Heart right ventricle (tissue), 16 donors: ENCODE results near the gene OR51G2. TPM values are rescaled to one million over a fixed set of nuclear protein-coding genes. Genes with fewer than 3 reads are reported as not detected.

Source experiments
- ATAC-seq, 8 donors: fragments of 200-7000 bp; cut with Tn5 transposase; one replicate each; pipeline ENCODE4 v1.9.1; 2020; ENCODE audit warnings: mild to moderate bottlenecking in 8 of 8, moderate library complexity in 8 of 8, moderate number of reproducible peaks in 1 of 8
- DNase-seq, 2 donors: peaks; one replicate each; pipeline ENCODE4 v3.0.0-alpha.2; 2020
- H3K27ac ChIP-seq, 10 donors: fragments of 200-600 bp; sonication (generic) in 2 of 10; one replicate each; pipeline versions ENCODE4 v1.5.0 to v1.8.0; 2020 to 2022; ENCODE audit warnings: mild to moderate bottlenecking in 3 of 10
- H3K27me3 ChIP-seq, 7 donors: fragments of 200-600 bp; one replicate each; pipeline ENCODE4 v1.8.0; 2021 to 2022; ENCODE audit warnings: mild to moderate bottlenecking in 2 of 7
- H3K36me3 ChIP-seq, 9 donors: fragments of 200-600 bp; sonication (generic) in 1 of 9; one replicate each; pipeline versions ENCODE4 v1.5.0 to v1.8.0; 2020 to 2022; ENCODE audit warnings: mild to moderate bottlenecking in 2 of 9
- H3K4me1 ChIP-seq, 9 donors: fragments of 200-600 bp; sonication (generic) in 1 of 9; one replicate each; pipeline versions ENCODE4 v1.5.0 to v1.8.0; 2020 to 2022; ENCODE audit warnings: mild to moderate bottlenecking in 4 of 9
- H3K4me3 ChIP-seq, 10 donors: fragments of 200-600 bp; sonication (generic) in 2 of 10; one replicate each; pipeline versions ENCODE4 v1.5.0 to v1.8.0; 2020 to 2022; ENCODE audit warnings: mild to moderate bottlenecking in 7 of 10, moderate library complexity in 2 of 10
- H3K9me3 ChIP-seq, 11 donors: fragments of 200-600 bp in 10 of 11; sonication (generic) in 2 of 11; one replicate each; pipeline versions ENCODE4 v1.5.0 to v1.8.0; 2013 to 2022; ENCODE audit warnings: mild to moderate bottlenecking in 2 of 11, control low read depth in 1 of 11, moderate library complexity in 1 of 11
- WGBS, 2 donors: extraction: QIAGEN DNeasy Blood & Tissue Kit; methylation state at CpG; one replicate each; pipeline ENCODE4 v1.1.7; 2013; ENCODE audit warnings: inconsistent platforms in 1 of 2; 5-methylcytosine and 5-hydroxymethylcytosine counted together
- intact Hi-C, 10 donors: fragments of 100-400 bp; cut with DNase I; formaldehyde crosslinking; loops; one replicate each; pipeline versions ENCODE4 v1.11.1 to v1.14.2; 2022
- polyA plus RNA-seq, 2 donors: library from polyadenylated mRNA; stranded (reverse); fragments of 200-250 nt; gene quantifications; one replicate each; pipeline ENCODE4 v1.2.3, GENCODE V29; 2013
- total RNA-seq, 10 donors: library from RNA; stranded (reverse); fragmentation: NEBNext Ultra II Directional in 3 of 10; extraction: Animal tissue kit (Norgen Biotek cat#: 25700) in 3 of 10; gene quantifications; one replicate each; pipeline versions ENCODE4 v1.2.1 to v1.2.4, GENCODE V29; 2021 to 2023
- TF ChIP-seq, protein P1 (sequence below), 9 donors: fragments of 200-600 bp; sonication (generic) in 2 of 9; IDR thresholded peaks; one replicate each; pipeline versions ENCODE4 v1.5.0 to v1.8.0; 2021 to 2022; ENCODE audit warnings: antibody characterized with exemption in 9 of 9, mild to moderate bottlenecking in 5 of 9, moderate library complexity in 1 of 9
- donor health status: Arrhythmogenic right ventricular cardiomyopathy.
- donor health status: ischemic (EF 13 %, LVEDD 7.1; RV severe dilation, severe dysfunction).
- donor health status: healthy with polysubstance abuse.
- donor health status: DM: no; HTN: yes; CAD: no.
- donor health status: DM: no; HTN: no; CAD: no.
- donor health status: ischemic (EF 25% LVEDD 6.9; RV normal size, moderate dysfunction).
- donor health status: ischemic (EF 25% LVEDD 5.7; RV mildly dilated, moderate dysfunction).
- donor health status: healthy.
- donor health status: DM: yes; HTN: yes; CAD: no.
- donor health status: Ischemic cardiomyopathy.
- donor health status: ischemic (EF 35%, LVEDD 5.7; RV mildly dilated, moderate dysfunction).
- donor health status: nonischemic (EF 11% LVEDD 7.7; RV severe dilation, severe dysfunction).
- donor health status: DM: yes; HTN: yes; CAD: no.
- donor health status: PGD.
- donor health status: ischemic (EF 29% LVEDD 5.4; RV normal size, mild dysfunction).
- donor health status: nonischemic (EF 23%, LVEDD 6.1; RV moderate dilation, normal function).

The OR51G2 gene
- total and polyA plus RNA-seq, 12 donors: not detected

- Histone ChIP-seq H3K9me3 (no peaks in the 10 kb centered on the region), H3K4me1 (no peaks in the 10 kb centered on the region), H3K36me3 (no peaks in the 10 kb centered on the region), H3K27me3 (no peaks in the 10 kb centered on the region), H3K4me3 (no peak within 1 kb of the TSS), H3K27ac (no peak within 1 kb of the TSS)
- TF ChIP-seq, protein P1, sequence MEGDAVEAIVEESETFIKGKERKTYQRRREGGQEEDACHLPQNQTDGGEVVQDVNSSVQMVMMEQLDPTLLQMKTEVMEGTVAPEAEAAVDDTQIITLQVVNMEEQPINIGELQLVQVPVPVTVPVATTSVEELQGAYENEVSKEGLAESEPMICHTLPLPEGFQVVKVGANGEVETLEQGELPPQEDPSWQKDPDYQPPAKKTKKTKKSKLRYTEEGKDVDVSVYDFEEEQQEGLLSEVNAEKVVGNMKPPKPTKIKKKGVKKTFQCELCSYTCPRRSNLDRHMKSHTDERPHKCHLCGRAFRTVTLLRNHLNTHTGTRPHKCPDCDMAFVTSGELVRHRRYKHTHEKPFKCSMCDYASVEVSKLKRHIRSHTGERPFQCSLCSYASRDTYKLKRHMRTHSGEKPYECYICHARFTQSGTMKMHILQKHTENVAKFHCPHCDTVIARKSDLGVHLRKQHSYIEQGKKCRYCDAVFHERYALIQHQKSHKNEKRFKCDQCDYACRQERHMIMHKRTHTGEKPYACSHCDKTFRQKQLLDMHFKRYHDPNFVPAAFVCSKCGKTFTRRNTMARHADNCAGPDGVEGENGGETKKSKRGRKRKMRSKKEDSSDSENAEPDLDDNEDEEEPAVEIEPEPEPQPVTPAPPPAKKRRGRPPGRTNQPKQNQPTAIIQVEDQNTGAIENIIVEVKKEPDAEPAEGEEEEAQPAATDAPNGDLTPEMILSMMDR (IDR thresholded peaks at IDR 0.05): no peak
- intact Hi-C loops: no loop called here
- no peak for ATAC-seq
- DNase-seq: no peak
These were observed 28.4 kb upstream of the OR51G2 start, which contains the start of gene OR51A4 for GRCh38 chr11:4947505-4947904. Gene OR51A4 (minus strand): TSS chr11:4947605. CDS start chr11:4947100, 505 bp downstream.

DNA sequence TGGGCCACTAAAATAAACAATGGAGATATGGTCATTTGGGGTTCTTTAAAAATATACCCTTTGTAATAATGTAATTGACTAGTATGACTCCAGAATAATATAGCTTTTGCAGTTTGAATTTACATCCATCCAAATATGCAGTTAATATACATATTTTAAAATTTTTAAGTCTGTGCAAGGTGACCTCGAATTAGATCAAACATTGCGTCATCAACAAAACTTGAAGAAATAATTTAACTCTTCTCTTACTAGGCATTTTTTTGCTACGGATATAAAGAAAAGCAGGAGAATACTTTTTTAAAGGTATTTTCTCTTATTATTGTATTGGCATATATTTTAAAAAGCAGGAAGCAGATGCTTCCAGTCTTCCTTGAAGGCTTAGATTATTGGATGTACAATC lies 17.6 kb upstream of the OR51G2 start:
- DNase-seq: no peak
- no peak overlapping the region for H3K4me3 ChIP-seq
- no peaks in the 10 kb centered on the region for H3K4me1 ChIP-seq
- H3K36me3 ChIP-seq: no peaks in the 10 kb centered on the region
- ATAC-seq: no peak
- H3K9me3 ChIP-seq: peaks cover 0 to 4% (median 0%) of the 10 kb centered on the region in 11 donors
- no peak overlapping the region for H3K27ac ChIP-seq
- H3K27me3 ChIP-seq: peaks cover 0 to 3% (median 0%) of the 10 kb centered on the region in 7 donors
- intact Hi-C loops: no loop called here
- TF ChIP-seq, protein P1 (IDR thresholded peaks at IDR 0.05): no peak
- WGBS, 2 donors: 78 to 83% methylated on average over 3 of the region's 3 CpGs

- Histone ChIP-seq H3K4me1 (no peaks in the 10 kb centered on the region), H3K27ac (no peak overlapping the region), H3K9me3 (peaks cover 0 to 4% (median 0%) of the 10 kb centered on the region in 11 donors), H3K4me3 (no peak overlapping the region), H3K36me3 (no peaks in the 10 kb centered on the region), H3K27me3 (no peaks in the 10 kb centered on the region)
- TF ChIP-seq, protein P1 (IDR thresholded peaks at IDR 0.05): no peak
- WGBS, 2 donors: 84 to 88% methylated on average over 4 of the region's 4 CpGs
- intact Hi-C loops: no loop called here
- DNase-seq: no peak
- ATAC-seq: no peak
These were observed 13.6 kb upstream of the OR51G2 start for GRCh38 chr11:4932751-4933150.

DNA sequence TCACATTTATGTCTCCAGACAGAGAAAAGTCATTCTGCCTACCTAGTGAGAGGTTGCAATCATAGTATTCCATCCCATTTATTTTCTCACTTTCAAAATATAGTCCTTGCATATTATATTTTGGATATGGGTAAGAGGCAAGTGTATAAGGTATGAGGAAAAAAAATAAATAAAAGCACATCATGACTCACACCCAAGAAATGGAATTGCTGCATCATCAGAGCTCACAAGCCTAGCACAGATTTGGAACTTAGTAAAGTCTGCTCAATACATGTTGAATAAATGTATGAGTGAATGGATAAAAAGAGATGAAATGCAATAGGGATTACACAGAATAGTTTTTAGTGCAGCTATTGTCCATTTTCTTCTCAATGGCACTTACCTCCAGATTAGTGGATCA lies 7.5 kb upstream of the OR51G2 start:
- Histone ChIP-seq H3K9me3 (no peaks in the 10 kb centered on the region), H3K36me3 (no peaks in the 10 kb centered on the region), H3K4me3 (no peak overlapping the region), H3K27me3 (no peaks in the 10 kb centered on the region), H3K4me1 (no peaks in the 10 kb centered on the region), H3K27ac (no peak overlapping the region)
- intact Hi-C loops: no loop called here
- ATAC-seq (no peak), DNase-seq (no peak)
- TF ChIP-seq, protein P1 (IDR thresholded peaks at IDR 0.05): no peak
